Astrocyte (in vitro differentiated cells and primary cell): ENCODE data around the gene IFNW1.

Experiments used
- EZH2 ChIP-seq: IDR thresholded peaks from 2 replicates; pipeline ENCODE4 v1.6.1; 2012; ENCODE audit warnings: mild to moderate bottlenecking, low read length, inconsistent platforms; ENCODE audit not compliant: insufficient read depth
- TF ChIP-seq, protein P1 (sequence below): IDR thresholded peaks from 2 replicates; pipeline ENCODE4 v1.5.1; 2011; ENCODE audit warnings: low read depth, mild to moderate bottlenecking, inconsistent platforms, low read length, moderate library complexity; ENCODE audit not compliant: insufficient read depth

DNA sequence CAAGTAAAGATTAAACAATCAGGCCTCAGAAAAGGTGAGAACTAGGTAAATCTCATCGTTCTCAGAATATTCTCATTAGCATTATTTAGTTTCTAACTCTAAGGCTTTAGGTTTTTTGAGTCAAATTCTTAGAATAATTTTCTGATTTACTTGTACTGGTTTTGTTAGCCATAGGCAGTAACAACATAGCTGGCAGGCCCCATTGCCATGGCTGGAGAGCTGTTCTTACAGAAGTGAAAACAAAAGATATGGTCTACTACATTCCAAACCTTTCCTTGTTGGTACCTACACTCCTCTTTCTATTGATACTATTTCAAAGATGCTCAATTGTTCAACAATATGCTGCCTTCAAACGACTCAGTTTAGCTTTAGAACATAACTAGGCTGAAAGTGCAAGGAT, 27.3 kb downstream of the IFNW1 start:
- TF ChIP-seq EZH2 = no peak
- TF ChIP-seq, protein P1, sequence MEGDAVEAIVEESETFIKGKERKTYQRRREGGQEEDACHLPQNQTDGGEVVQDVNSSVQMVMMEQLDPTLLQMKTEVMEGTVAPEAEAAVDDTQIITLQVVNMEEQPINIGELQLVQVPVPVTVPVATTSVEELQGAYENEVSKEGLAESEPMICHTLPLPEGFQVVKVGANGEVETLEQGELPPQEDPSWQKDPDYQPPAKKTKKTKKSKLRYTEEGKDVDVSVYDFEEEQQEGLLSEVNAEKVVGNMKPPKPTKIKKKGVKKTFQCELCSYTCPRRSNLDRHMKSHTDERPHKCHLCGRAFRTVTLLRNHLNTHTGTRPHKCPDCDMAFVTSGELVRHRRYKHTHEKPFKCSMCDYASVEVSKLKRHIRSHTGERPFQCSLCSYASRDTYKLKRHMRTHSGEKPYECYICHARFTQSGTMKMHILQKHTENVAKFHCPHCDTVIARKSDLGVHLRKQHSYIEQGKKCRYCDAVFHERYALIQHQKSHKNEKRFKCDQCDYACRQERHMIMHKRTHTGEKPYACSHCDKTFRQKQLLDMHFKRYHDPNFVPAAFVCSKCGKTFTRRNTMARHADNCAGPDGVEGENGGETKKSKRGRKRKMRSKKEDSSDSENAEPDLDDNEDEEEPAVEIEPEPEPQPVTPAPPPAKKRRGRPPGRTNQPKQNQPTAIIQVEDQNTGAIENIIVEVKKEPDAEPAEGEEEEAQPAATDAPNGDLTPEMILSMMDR = no peak
